ENCODE data around the gene GPAT2. TPM values are rescaled to one million over a fixed set of nuclear protein-coding genes. Genes with fewer than 3 reads are reported as not detected.
"Not testable (repeated sequence)": the region's sequence is repeated elsewhere in the genome, so short reads cannot be mapped to it uniquely, and the experiment has no call there.

The GPAT2 gene, protein sequence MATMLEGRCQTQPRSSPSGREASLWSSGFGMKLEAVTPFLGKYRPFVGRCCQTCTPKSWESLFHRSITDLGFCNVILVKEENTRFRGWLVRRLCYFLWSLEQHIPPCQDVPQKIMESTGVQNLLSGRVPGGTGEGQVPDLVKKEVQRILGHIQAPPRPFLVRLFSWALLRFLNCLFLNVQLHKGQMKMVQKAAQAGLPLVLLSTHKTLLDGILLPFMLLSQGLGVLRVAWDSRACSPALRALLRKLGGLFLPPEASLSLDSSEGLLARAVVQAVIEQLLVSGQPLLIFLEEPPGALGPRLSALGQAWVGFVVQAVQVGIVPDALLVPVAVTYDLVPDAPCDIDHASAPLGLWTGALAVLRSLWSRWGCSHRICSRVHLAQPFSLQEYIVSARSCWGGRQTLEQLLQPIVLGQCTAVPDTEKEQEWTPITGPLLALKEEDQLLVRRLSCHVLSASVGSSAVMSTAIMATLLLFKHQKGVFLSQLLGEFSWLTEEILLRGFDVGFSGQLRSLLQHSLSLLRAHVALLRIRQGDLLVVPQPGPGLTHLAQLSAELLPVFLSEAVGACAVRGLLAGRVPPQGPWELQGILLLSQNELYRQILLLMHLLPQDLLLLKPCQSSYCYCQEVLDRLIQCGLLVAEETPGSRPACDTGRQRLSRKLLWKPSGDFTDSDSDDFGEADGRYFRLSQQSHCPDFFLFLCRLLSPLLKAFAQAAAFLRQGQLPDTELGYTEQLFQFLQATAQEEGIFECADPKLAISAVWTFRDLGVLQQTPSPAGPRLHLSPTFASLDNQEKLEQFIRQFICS
- total RNA-seq (2014; rRNA removed; shearing (Covaris generic)): not detected in 2 replicates

GRCh38 chr2:96034792-96035191, at the start of gene GPAT2:
Gene GPAT2, minus strand, starts transcription at chr2:96034916. Its CDS starts 2,557 bp downstream, at chr2:96032359.
- DNase-seq (ENCODE audit: low read depth): not testable (repeated sequence)

DNA sequence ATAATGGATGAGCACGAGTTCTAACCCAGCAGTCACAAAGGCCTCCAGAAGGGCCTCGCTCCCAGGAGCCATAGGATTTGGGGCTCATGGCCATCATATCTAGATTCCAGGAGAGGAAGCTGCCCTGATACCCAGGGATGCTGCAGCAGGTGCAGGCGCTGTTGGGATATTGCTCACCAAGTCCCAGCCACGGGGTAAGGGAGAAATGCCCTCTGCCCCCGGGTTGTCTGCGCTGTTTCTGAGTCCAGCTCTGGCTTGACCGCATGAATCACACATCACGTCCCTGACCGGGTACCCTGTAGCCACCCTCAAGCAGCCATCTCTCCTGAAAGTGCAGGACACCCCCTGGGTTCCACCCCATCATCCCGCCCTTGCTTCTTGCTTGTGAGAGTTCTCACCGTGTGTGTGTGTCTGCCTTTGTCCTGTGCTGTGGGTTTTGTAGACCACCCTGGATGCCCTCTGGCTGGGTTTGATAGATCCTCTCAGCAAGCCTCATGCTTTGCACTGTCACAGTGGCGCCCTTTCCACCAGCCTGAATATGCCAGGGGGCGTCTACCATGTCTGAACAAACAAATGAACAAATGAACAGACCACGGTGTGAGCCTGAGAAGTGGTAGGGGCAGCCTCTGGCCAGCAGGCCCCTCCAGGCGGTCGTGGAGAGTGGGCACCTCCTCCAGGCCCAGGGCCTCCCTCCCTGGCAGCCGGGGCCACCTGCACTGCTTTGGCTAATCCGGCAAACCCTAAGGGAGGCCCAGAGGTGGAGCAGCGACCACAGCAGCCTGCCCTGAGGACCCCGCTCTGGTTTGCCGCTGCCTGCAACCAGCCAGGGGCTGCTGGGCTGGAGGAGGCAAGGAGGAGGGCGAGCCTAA, 49.5 kb upstream of the GPAT2 start:
- DNase-seq (ENCODE audit: low read depth): no peak

DNA sequence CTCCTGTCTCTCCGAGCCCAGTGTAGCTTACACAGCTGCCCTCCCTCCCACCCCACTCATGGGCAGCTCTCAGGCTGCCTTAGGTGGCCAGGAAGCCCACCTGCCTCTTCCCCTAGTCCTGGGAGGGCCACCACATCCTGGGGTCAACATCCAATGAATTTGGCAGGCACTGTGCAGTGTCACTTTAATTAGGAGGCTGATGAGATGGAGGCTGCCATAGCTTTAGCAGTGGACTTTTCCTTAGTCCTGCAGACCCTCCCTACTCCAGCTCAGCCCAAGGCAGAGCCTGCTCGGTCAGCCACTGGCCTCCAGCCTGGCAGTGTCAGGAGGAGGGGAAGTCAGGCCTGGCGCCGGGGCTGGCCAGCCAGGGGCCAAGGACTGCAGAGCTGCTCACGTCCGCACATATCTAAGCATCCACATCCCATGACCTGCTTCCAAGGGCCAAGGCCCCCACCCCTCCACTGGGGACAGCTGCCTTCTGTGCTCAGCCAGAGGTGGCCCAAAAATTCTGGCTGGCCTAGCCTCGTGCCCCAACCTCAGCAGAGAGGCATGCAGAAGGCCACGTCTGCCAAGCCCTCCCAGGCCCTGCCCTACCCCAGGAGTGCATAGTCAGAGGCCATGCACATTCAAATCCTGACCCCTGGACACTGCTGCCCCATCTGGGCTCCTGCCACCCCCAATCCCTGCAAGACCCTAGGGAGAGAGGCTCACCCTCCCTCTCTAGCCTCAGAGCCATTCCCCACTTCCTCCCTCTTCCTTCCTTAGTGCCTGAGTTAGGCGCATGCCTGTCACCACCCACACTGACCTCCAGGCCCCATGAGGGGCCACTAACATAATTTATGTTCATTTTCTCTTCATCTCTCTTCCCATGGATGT, 48.6 kb upstream of the GPAT2 start:
- DNase-seq (ENCODE audit: low read depth): no peak

GRCh38 chr2:96082211-96083063, 47.7 kb upstream of the GPAT2 start:
- no peak for DNase-seq (ENCODE audit: low read depth)

DNA sequence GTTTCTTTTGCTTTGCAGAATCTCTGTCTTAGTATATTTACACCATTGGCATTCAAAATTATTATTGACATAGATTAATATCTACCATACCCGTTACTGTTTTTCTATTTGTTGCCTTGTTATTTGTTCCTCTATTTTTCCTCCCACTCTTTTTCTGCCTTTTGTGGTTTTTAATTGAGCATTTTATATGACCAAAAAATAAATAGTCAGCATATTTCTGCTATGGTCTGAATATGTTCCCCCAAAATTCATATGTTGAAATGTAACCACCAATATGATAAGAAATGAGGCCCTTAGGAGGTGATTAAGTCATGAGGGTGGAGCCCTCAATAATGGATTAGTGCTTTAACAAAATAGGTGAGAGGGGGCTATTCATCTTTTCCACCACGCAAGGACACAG, 46.3 kb upstream of the GPAT2 start:
- no peak for DNase-seq (ENCODE audit: low read depth)

DNA sequence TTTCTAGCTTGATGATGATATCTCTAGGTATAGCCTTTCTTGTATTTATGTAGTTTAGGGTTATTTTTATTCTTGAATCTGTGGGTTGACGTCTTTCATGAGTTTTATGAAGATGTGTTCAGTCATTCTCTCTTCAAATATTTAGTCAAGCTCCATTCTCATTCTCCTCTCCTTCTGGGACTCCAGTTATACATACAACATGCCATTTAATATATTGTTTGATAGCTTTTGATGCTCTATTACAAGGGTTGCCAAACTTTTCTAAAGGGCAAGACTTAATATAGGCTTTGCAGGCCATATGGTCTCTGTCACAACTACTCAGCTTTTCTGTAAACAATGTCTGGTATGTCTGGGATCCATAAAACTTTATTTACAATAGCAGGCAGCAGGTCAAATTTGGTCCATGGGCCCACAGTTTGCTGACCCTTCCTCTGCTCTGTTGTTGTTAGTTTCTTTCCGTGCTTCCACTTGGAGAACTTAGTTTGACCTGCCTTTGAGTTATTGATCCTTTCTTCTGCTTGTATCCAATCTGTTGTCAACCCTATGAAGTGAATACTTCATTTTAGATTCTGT, 40.6 kb upstream of the GPAT2 start:
- DNase-seq (ENCODE audit: low read depth): no peak

- no peak for DNase-seq (ENCODE audit: low read depth)
Measured at GRCh38 chr2:96074156-96074555, 39.4 kb upstream of the GPAT2 start.

GRCh38 chr2:96073170-96073775, 38.6 kb upstream of the GPAT2 start:
- DNase-seq (ENCODE audit: low read depth): no peak

DNA sequence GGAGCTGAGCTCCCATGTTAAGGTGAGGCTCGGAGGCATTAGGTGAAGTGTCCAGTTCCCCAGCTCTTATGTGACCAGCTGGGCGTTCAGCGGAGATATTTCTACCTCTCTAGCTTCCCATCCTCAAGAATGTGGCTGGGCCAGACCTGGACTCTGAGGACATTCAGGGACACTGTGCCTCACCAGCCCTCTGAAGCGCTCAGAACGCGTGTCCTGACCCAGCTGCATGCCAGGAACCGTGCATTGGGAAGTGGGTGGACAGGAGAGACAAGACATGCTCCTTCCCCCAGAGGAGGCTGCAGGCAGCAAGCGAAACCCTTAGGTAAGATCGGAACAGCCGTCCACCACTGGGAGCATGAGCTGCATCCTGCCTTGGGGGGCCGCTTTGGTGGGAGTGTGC, 38.0 kb upstream of the GPAT2 start:
- DNase-seq (ENCODE audit: low read depth): no peak

- not testable (repeated sequence) for DNase-seq (ENCODE audit: low read depth)
Measured at GRCh38 chr2:96071977-96072491, 37.3 kb upstream of the GPAT2 start.

GRCh38 chr2:96071087-96071976, 36.6 kb upstream of the GPAT2 start:
- not testable (repeated sequence) for DNase-seq (ENCODE audit: low read depth)

DNA sequence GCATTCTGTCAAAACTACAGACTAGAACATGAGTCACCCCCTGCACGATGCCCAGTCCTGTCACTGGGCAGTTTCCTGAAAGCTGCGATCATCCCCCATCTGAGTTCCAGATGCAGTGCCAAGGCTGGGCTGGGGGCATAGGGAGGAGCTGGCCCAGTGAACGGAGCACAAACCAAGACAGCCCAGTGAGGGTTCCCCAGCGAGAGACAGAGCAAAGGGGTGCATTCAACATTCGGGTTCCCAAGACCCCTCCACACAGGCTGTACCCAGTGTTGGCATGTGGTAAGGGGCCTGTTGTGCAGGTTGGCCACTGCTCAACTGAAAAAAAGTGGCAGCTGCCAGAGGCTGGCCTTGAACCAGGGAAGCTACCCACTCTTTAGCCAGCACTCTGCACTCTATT, 35.6 kb upstream of the GPAT2 start:
- DNase-seq (ENCODE audit: low read depth): not testable (repeated sequence)

- not testable (repeated sequence) for DNase-seq (ENCODE audit: low read depth)
Measured at GRCh38 chr2:96069878-96070277, 35.2 kb upstream of the GPAT2 start.

DNA sequence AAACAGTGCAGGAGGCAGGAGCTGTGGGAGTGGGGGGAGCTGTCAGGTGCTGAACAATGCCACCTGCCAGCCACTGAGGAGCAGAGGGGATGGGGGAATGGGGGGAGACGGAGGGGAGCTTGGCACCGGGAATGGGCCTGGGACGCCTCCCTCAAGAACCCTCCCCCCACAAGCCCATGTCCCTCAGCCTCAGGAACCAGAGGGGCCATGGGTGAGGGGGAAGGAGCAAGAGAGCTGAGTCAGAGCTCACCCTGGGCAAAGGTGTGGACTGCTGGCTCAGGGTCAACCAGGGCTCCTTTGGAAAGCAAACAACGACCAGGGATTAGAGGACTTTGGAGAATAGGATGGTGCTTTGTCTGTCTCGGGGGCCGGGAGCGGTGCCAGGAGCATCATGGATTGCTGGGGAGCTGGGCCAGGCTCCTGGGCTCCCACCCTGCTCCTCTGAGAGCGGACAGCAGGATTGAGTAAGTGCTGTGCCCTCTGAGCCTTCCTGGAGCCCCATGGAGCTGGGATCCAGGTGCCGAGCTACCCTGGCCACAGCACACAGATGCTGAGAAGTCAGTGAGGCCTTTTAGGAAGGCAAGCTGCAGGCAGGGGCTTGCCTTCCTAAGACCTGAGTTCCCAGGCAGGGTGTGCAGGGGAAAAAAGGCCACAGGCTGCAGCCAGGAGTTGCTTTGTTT, 33.3 kb upstream of the GPAT2 start:
- not testable (repeated sequence) for DNase-seq (ENCODE audit: low read depth)

GRCh38 chr2:96067098-96067660, 32.5 kb upstream of the GPAT2 start:
- DNase-seq (ENCODE audit: low read depth): not testable (repeated sequence)

DNA sequence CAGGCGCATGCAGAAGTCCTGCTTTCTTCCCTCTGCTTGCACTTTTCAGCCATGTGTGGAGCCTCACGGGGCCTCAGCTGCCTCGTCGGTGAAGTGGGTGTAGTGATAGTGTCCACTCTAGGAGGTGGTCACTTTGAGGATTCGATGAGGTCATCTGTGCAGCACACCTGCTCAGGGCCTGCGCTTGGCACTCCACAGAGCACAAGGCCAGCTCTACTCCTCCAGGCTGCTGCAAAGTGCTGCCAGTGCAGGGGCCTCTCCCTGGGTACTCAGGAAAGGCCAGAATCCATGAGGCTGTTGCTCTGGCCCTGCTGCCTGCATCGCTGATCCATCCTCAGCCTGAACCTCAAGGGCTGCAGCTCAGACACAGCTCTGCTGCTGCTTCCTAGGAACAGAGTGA, 31.8 kb upstream of the GPAT2 start:
- not testable (repeated sequence) for DNase-seq (ENCODE audit: low read depth)

- DNase-seq (ENCODE audit: low read depth): not testable (repeated sequence)
Measured at GRCh38 chr2:96065954-96066353, 31.2 kb upstream of the GPAT2 start.

Data from RPMI7951 (cell line).